Measurements from ENCODE around the gene ENTPD2.

The ENTPD2 gene

DNA sequence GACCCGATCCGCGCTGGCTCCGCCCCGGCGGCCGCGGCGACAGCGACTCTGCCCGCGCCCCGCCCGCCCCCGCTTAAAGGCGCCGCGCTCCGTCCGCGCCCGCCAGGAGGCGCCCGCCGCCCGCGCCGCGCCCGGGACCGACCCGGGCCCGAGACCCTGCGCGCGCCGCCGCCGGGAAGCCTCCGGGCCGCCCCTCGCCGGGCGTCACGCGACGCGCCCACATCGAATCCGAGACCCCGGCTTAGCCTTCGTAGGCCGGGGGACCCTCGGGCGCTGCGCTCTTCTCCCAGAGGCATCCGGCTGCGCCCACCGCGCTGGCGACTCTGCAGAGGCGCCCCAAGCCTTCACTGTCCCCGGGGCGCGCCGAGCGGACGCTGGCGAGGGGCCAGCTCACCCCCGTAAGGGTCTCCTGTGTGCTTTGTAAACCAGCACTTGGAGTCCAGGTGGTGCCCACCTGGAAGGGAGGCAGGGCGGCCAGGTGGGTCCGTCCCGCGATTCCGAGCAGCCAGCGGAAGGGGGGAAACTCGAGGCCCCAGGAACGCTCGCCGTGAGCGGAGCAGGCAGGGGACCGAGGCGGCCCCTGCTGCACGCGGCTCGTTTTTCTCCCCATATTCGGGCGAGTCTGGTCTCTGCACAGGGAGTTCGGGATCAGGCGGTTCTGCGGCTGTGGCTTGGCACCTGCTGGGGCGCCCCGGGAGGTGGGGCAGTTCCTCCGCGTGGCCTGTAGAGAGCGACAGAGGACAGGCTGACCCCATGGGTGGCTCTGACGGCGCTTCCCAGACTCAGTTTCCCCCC is 25.4 kb downstream of the ENTPD2 start:
- DNase-seq: no peak

DNA sequence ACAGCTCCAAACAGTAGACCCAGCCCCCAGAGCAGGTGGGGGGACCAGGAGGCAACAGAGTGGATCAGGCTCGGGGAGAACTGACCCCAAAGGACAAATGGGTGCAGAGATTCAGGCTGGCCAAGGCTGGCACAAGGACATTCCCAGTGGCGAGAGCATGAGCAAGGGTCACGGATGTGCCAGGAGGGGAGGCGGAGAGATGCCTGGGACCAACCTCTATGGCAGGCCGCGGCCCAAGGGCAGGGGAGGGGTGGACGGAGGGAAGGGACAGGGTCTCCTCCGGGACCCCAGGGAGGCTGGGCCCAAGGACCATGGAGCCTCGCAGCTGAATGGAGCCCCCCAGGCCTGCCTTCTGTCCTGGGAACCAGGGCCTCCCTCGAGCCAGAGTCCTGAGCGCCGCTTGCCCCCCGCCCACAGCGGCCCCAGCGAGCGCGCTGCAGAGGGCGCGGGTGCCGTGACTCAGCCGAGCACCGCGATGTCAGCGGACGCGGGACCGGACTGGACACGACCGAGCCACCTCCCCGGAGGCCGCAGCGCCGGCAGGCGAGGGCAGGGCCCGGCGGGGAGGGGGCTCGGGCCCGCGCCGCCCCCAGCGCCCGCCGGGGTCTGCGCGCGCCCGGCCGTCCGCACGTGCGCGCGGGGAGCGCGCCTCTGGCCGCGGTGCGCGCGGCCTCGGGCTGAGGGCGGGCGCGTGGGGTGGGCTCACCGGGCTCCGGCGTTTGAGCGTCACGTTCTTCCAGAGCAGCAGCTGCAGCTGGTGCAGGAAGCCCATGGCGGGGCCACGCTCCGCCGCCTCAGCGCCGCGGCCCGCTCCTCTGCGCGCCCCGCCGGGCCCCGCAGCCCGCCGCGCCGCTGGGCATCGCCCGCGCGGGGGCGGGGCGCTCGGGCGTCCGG is 26.2 kb downstream of the ENTPD2 start, which contains the start of gene ABCA2:
TSS of gene ABCA2 (minus strand) at position 869 of the 894 bp plus-strand sequence. CDS start at position 772, 97 bp downstream.
- DNase-seq: no peak

DNA sequence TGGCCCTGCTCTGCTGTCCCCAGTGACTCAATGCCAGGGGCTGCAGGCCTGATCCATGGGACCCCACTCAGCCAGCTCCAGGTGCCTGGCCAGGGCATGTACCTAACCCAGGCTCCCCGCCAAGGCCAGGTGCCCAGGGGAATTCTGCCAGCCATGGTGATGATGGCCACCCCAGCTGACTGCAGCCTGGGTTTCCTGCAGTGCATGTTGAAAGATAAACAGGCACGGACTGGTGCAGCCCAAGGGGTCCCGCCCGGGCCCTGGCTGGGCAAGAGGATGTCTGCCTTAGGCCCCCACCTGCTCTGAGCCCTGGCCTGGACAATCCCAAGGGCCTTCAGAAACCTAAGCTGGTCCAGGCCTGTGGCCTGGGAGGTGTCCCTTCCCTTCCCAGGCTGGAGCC is 27.0 kb downstream of the ENTPD2 start:
- peak; percentile 18 for DNase-seq

DNA sequence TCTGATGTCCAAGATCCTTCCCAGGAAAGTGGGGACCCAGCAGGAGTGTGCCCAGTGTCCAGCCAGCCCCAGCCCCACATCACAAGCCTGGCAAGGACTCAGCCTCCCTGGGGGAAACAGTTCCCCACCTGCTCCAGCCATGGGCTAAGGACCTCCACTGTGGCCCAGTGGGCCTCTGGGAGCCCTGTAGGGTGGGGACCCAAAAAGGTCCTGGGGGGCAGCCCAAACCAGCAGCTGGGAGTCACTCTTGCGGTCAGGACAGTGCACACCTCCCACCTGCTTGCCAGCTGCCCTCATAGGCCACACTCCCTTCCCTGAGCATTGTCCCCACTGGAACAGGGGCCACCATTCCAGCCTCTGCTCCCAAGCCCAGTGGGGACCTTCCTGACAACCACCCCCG is 27.5 kb downstream of the ENTPD2 start:
- DNase-seq: no peak

DNA sequence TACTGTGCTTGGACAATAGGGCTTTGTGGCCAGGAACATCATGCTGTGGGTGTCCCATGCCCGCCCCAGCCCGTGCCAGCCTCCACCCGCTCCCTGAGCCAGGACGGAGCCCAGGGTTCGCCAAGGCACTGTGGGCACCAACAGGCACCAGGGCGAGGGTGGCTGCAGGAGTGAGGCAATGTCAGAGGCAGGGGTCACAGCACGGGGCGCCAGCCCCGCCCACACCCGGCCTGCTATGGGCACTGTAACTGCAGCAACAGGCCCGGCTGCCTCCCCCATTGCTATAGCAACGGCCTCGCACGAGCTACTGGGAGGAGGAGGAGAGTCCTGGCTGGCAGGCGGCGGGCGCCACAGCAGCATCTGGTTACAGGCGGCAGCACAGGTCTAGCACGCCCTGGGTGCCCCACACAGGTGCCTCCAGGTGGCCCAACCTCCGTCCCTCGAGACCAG is 28.3 kb downstream of the ENTPD2 start:
- DNase-seq: peak; percentile 95

DNA sequence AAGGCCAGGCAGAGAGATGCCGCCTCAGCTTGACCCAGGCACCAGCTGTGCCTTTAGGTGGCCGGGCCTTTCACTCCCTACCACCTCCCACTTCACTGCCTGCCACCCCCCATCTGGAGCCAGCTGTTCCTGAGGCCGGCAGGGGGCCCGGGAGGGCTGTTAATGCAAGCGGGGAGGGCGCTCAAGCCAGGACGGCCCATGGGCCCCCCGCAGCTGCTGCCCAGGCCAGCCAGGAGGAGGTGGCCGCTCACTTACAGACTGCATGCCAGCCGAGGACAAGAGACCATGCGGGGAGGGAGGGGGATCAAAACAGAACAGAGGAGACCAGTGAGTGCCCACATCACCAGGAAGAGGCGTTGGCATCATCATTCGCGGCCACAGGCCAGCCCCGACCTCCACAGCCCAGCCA is 30.3 kb downstream of the ENTPD2 start:
- no peak for DNase-seq

DNA sequence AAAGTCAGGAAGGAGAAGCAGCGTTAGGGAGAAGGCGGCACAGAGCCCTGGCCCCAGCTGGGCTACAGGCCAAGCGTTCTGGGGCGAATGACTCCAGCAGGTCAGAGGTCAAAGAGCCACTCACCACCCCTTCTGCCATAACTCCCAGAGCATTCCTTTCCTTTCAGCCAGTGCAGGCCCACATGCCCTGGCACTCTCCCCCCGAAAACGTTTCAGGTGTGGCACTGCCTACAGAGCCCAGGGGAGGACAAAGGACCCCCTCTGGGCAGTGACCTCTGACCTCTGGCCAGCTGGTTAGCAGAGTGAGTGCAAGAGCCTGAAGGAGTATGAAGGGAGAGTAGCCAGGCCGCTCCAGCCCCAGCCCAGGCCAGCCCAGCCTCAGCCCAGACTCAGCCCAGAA is 30.7 kb downstream of the ENTPD2 start:
- no peak for DNase-seq

DNA sequence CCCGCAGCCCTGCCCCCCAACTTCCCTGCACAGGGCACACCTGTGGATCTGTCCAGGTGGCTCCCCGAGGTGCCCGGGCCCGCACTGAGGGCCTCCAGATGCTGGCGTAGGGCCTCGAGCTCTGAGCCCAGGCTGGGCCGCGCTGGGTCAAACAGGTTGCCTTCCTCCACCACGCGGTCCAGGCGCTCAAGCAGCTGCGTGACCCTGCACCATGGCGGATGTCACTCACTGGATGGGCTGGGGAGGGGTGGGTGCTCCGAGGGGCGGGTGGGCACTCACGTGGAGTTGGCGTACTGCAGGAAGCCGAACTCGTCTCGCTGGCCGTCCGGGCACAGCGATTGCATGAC is 31.2 kb downstream of the ENTPD2 start:
- no peak for DNase-seq

DNA sequence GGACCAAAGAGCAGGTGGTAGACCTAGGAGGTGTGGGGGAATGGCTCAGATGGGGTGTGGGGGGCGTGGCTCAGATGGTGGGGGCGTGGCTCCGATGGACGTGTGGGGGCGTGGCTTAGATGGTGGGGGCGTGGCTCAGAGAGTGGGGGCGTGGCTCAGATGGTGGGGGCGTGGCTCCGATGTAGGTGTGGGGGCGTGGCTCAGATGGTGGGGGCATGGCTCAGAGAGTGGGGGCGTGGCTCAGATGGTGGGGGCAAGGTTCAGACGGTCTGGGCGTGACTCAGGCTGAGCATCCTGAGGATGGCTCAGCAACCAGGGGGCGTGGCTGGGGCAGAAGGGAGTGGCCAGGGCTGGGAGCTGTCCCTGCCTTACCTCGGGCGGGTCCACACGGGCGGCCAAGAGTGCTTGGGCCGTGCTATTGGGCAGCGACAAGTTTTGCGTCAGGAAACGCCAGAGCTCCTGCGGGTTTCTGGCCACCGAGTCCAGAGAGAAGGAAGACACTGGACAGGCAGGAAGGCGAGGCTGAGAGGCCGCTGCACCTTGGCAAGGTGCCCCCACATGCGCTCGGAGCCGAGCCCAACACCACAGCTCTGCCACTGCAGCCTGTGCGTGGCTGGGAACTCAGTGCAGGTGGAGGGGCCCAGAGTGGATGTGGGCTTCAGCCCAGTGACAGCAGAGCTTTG is 31.7 kb downstream of the ENTPD2 start:
- DNase-seq: peak; percentile 79

DNA sequence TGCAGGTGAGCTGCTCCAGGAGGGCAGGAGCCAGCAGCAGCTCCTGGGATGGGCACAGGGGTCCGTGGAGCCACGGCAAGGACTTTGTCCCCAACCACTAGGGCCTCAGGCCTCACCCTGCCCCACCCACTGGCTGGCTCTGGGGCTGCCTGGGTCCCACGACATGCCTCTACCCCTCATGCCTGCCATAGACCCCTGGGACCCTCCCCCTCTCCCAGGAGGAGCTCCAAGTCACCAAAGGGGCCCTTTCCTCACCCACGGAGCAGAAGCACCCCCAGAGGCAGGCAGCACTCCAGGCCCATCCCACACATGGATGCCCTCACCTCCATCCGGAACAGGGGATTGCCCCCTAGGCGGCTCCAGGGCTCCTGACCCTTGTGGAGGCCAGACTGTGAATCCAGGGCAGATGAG is 32.3 kb downstream of the ENTPD2 start:
- DNase-seq: no peak

DNA sequence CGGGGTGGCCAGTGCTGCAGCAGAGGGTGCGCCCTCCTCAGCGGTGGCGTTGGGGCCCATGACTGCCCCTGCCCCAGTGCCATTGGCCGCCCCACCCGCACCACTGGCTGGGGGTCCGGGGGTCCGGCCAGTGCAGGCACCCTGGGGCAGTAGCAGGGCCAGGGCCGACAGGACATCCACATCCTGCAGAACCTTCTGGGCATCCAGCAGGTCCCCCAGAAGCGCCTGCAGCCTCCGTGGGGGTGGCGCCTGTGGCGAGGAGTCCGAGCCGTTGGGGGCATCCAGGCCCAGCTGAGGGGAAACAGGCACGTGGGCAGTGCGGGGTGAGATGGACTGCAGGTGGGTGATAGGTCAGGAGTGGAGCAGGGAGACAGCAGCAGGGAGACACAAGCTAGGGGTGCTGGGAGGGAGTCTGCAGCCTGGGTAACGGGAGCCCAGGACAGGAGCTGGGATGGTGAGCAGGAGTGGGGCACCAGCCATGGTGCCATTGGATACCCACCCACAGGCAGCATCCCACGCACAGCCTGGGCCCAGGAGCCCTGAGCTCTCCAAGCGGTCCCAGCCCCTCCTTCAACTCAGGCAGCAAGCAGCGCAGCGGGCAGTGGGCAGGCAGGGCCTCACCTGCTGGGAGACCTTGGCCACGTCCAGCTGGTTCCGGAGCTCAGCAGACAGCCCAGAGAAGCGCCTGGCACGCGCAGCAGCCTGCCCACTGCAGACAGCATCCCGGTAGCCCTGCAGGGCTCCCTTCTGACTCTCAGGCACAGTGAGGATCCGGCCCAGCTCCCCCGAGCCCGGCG is 32.9 kb downstream of the ENTPD2 start:
- no peak for DNase-seq

DNA sequence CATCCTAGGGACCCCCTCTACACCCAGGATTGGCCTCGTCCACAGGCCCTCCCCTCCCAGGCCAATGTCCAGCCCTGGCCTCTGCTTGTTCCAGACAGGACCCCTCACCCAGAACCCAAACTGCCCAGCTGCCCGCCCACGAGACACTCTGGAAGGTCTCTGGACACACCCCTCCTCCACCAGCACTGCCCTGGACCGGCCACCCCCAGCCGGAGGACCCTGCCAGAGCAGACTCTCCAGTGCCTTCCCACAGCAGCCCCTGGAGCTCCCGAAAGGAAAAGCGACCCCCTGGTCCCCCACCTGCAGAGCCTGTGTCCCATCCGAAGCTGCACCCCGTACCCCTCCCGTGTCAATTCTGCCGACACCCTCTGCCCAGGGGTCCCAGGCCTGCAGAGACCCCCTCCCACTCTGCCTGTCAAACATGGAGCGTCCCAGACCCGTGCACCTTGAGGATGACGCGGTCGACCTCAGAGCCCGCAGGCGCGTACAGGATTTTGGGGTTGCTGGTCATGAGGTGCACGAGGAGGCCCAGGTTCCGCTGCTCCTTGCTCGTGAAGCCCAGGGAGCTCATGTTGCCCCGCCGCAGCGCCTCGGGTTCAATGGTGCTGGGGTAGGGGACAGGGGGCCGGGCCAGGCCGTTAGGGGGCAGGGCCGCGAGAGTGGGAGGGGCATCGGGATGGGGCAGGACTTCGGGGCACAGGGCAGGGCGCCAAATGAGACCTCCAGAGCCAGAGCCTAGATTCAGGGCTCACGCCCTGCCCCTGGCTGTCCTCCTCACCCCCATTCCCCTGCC is 33.8 kb downstream of the ENTPD2 start:
- no peak for DNase-seq

DNA sequence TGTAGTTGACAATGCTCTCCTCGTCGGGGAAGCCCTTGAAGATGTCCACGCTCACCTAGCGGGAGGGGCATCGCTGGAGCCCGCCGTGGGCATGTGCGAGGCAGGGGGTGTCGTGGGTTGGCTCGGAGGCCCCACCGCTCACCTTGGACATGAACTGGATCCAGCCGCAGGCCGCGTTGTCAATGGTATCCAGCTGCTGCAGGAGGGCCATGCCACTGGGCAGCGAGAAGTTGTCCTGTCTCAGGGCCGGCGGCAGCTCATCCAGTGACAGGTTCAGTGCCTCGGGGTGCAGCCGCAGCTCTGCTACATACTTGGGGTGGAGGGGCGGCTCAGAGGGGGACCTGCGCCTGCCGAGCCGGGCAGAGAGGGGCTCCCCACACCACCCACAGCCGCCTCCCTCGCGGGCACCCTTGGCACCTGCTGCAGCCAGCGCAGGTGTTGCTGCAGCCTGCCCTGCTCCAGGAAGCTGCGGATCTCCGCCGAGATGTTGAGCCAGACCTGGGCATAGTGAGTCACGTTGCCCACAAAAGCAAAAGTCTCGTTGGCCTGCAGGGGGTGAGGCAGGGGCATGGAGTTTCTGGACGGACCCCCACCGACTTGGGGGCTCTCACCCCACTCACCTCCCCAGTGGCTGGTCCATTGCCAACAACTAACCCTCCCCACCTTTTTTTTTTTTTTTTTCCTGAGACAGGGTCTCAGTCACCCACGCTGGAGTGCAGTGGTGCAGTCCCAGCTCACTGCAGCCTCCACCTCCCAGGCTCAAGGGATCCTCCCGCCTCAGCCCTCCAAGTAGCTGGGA is 34.9 kb downstream of the ENTPD2 start:
- no peak for DNase-seq

DNA sequence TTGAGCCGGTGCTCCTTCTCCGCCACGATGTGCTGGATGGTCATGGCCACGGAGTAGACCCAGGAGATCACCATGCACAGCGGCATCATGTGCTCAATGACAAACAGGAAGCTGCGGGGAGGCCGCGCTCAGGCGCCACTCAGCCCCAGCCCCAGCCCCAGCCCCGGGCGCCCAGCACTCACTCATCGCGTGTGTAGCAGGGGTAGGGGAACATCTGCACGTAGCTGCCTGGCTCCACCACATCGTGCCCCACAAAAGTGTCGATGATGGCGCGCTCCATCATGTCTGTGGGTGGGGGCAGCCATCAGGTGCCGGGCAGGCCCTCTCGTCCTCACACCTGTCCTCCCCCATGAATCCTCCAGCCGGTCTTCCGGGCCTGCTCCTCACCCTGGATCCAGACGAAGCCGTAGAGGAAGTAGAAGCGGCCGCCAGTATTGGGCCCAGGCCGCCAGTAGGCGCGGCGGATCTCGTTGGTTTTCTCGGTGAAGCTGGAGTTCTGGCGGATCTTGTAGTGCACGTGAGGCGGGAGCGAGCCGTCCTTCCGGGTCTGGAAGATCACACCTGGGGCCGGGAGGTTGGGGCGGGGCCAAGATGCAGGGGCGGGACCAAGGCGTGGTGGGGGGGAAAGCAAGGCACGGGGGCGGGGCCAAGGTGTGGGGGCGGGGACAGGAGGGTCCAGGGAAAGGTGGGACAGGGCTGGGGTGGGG is 35.9 kb downstream of the ENTPD2 start:
- no peak for DNase-seq

DNA sequence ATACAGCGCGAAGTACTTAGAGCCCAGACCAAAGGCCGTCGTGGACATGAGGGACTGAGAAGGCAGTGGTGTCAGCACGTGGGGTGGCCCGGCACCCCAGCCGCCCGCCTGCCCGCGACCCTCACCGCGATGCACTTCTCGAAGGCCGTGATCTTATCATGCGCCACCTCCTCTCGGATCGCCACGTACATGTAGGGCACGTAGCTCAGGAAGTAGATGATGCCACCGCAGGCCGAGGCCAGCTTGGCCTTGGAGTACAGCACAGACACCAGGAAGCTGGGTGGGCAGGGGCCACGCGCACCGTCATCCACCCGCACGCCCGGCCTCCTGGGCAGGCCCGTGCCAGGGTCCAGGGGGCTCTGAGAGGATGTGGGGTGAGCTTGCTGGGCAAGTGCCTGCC is 36.8 kb downstream of the ENTPD2 start:
- DNase-seq: no peak

DNA sequence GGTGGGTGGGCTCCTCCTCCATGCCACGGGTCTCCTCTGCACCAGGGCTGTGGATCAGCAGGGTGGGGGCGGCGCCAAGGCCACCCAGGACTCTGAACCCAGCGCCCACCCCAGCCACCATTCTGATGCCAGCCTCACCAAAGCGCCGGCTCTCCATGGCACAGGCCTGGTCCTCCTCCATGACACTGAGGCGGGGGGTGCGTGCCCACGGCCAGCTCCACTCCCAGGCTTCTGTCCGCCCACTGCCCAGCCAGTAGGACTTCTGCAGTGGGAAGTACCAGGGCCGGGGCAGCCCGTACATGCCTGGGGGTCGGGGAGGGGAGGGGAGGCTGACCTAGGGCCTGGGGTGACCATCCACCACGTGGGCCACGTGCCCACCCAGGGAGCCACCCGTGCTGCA is 37.4 kb downstream of the ENTPD2 start:
- no peak for DNase-seq

DNA sequence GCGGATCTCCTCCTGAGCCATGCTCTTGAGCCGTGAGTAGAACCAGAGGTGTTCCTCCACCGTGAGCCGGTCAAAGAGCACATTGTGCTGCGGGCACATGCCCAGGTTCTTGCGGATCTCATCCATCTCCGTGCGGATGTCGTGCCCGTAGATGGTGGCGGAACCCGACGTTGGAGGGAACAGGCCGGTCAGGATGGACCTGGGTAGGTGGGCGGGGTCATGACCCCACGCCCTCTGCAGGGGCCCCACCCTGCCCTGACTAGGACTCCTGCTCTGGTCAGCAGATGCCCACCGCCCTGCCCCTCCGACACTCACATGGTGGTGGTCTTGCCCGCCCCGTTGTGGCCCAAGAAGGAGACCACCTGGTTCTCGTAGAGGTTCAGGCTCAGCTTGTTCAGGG is 37.9 kb downstream of the ENTPD2 start:
- DNase-seq: no peak

DNA sequence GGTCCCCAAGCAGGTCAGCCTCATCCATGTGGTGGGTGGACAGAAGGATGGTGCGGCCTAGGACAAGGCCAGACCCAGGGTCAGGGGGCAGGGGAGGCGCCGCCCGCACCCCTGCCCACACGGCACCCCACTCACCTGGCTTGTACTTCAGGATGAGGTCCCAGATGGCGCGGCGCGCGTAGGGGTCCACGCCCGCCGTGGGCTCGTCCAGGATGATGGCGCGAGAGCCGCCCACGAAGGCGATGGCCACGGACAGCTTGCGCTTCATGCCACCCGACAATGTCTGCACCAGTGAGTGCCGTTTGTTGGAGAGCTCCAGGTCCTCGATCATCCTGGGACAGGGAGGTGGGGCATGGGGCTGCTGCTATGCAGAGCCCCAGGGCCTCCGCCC is 38.3 kb downstream of the ENTPD2 start:
- DNase-seq: no peak

DNA sequence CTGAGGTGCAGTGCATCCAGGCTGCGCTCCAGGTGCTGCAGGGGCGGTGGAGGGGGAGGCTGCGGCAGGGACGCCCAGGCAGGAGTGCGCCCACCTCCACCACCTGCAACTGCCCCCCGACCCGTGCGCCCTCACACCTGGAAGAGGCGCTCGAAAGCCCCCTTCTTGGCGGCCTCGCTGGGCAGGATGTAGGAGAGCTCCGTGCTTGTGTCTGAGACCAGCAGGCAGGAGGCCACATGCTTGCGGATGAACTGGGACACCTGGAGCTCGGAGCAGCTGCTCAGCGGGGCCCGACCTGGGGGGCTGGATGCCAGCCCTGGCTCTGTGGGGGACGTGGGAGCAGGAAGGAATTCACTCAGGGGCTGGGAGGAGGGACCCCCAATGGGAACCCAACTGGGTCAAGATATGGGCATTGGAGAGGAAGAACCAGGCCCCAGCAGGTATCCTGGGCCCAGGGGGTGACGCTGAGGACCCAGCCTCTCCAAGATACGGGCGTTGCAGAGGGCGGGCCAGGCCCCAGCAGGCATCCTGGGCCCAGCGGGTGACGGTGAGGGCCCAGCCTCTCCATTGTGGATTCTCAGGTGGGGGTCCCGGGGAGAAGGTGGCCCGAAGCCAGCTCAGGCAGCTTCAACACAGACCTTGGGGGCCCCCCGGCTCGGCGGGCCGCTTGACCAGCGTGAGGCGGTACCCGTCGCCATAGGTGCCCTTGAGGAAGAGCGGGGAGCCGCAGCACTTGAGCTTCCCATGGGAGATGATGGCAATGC is 38.9 kb downstream of the ENTPD2 start:
- DNase-seq: no peak
